GM21737 (cell line): ENCODE results near the gene TMEM232.
"Not testable (repeated sequence)": the region's sequence is repeated elsewhere in the genome, so short reads cannot be mapped to it uniquely, and the experiment has no call there.

Source experiments
- ATAC-seq: cut with Tn5 transposase; IDR thresholded peaks from one replicate; pipeline ENCODE4 v1.9.1; 2021; ENCODE audit warnings: mild to moderate bottlenecking, moderate library complexity; ENCODE audit not compliant: unreplicated experiment

TMEM232 gene

DNA sequence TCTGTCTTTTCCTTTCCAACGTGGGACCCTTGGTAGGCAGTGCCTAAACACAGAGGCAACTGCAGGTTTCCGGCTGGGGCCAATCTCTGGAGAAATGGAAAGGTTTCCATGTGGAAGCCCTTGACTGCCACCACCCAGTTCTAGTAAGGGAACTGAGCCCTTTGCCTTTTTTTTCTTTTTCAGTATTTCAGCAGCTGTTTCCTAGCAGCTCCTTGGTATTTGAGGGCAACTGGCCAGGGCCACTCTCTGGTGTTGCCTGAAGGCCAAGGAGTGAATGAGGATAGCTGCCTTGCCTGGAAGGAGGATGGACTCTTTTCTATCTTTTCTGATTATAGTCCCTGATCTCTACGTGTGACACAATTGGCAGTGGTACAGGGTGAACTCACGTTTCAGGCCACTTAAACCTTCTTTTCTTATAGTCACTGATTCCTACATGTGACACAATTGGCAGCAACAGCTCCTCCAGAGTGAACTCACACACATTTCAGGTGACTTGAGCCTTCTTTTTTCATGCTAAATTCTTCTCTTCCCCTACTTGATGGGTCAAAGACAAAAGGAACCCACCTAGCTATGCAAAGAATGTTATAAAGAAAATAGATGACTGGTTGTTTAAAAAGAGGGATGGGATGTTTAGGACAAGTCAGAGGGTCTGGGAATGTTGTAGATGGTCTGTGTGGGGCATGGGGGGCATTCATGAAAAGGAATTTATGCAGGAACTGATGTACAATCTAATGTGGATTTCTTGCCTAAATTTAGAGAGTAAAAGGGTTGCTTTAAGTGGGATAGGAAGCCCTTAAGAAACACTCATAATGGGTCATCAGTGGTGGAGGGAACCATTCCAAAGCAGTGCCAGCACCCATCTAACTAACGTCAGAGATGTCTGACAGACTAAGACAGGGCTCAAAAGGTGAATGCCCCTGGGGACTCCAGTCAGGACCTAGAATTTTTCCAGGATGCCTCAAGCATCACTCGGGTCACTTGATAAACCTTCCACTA lies 190.1 kb downstream of the TMEM232 start:
- ATAC-seq, result no peak

DNA sequence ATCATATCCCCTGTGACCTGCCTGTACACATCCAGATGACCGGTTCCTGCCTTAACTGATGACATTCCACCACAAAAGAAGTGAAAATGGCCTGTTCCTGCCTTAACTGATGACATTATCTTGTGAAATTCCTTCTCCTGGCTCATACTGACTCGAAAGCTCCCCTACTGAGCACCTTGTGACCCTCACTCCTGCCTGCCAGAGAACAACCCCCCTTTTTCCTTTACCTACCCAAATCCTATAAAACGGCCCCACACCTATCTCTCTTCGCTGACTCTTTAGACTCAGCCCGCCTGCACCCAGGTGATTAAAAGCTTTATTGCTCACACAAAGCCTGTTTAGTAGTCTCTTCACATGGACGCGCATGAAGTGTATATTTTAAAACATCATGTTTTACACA lies 191.3 kb downstream of the TMEM232 start:
- ATAC-seq, result not testable (repeated sequence)

GRCh38 chr5:110525762-110526161 lies 200.7 kb downstream of the TMEM232 start:
- ATAC-seq, result no peak

GRCh38 chr5:110517396-110517795 lies 209.1 kb downstream of the TMEM232 start:
- no peak for ATAC-seq

GRCh38 chr5:110514030-110514429 lies 212.4 kb downstream of the TMEM232 start:
- ATAC-seq, result no peak

GRCh38 chr5:110512266-110512665 lies 214.2 kb downstream of the TMEM232 start:
- ATAC-seq, result no peak

GRCh38 chr5:110510146-110510545 lies 216.3 kb downstream of the TMEM232 start:
- no peak for ATAC-seq

DNA sequence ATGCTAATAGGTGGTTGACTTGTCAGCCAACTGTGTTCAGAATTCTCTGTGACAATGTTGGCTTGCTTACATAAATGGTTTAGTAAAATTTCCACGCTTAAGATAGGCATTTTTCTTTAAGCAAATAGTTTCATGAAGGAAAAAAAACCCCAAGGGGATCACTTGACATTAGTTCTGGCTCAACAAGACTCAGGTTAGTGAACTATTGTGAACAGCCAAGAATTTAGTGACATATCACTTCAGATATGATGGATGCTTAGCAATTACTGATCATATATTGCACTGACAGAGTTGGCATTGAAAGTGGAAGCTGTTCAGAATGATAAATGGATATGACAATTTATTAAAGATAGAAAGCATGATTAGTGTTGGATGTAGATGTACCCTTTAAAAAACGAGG lies 218.5 kb downstream of the TMEM232 start:
- no peak for ATAC-seq

GRCh38 chr5:110506378-110506777 lies 220.1 kb downstream of the TMEM232 start:
- ATAC-seq, result no peak

DNA sequence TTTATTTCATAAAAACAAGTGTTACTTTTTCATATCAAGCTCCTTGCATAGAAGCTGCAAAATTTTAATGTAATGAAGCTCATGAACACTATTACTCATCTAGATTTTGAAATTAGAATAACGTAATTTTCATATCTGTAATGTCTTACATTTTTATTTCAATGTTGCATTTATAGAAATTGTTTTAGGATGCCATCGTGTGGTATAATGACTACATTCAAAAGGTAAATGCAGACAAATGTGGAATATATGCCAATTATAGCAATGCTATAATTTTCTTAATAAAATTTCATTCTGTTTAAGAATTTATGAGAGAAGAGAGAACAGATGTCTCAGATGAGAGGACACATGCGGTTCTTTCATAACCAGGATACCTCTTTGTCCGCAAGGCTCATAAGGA lies 230.2 kb downstream of the TMEM232 start:
- no peak for ATAC-seq

GRCh38 chr5:110492446-110492845 lies 234.0 kb downstream of the TMEM232 start:
- ATAC-seq, result no peak

DNA sequence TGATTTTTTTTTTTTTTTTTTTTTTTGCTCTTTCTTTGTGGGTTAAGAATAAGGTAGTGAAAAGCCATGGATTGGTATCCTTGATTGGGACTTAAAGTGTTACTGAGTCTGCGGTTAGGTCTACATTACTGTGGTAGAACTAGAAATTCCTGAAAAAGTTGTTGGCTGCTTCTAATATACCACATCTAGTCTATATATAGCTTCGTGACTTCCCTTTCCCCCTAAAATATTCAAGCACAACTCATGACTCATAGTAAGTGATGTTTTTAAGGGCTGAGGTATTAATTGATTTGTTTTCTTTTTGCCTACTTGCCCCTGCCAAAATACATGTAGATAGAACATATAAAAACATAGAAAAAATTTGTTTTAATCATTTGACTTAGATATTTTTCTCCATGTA lies 247.6 kb downstream of the TMEM232 start:
- ATAC-seq, result no peak

DNA sequence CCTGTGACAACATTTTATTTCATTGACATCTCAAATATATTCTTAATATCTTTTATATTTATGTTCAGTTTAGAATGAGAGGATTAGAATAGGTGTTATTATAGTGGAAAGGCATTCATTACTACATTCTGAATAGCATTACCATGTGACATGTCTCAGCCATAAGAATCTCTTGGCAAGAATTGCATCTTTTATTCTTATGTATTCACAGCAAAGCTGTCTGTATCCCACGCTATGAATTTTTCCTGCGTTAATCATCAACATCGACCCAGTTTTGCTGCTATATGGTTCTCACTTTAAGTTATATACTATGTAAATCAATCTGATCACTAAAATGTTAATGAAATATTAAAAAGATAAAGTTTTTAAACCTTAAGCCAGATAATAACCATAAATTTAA lies 248.6 kb downstream of the TMEM232 start:
- ATAC-seq, result no peak

DNA sequence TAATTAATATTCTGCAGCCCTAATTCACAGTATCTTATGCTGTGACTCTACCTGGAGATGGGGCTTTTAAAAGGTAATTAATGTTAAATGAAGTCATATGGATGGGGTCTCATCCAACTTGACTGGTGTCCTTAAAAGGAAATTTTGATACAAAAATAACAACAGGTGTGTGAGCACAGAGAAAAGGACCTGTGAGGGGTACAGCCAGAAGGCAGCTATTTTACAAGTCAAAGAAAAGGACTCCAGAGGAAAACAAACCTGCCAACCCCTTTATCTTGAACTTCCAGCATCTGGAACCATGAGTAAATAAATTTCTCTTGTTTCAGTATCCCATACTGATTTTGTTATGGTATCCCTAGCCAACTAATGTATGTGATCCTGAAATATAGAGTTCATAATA lies 250.3 kb downstream of the TMEM232 start:
- ATAC-seq, result no peak

DNA sequence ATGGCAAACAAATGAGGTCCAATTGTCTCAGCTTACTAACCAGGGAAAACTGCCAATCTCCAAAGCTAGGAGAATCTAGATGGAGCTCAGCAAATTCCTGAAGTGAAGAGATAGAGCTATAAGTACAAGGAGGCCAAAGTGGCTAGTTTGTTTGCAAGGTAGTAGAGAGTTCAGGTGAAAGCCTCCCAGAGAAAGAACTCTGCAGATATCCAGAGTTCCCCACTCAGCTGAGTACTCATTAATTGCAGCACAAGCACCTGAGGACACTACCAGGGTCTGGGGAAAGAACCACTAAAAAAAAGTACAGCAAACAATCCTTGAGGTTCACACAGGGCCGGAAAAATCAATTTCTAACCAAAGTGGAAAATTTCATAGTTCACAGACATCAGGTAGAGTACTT lies 250.9 kb downstream of the TMEM232 start:
- no peak for ATAC-seq

- no peak for ATAC-seq
These were observed 257.0 kb downstream of the TMEM232 start for GRCh38 chr5:110469486-110469885.

GRCh38 chr5:110463106-110463505 lies 263.4 kb downstream of the TMEM232 start:
- no peak for ATAC-seq

DNA sequence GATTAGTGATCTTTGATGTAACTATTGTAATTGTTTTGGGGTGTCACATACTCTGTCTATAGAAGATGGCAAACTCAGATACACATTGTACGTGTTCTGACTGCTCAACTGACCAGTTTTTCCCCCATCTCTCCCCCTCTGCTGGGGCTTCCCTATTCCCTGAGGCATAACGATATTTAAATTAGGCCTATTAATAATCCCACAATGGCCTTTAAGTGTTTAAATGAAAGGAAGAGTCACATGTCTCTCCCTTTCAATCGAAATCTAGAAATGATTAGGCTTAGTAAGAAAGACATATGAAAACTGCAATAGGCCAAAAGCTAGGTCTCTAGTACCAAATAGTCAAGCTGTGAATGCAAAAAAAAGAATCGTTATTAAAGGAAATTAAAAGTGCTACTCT lies 265.6 kb downstream of the TMEM232 start:
- ATAC-seq, result no peak

- ATAC-seq, result no peak
These were observed 268.2 kb downstream of the TMEM232 start for GRCh38 chr5:110458313-110458712.

GRCh38 chr5:110442856-110443255 lies 283.6 kb downstream of the TMEM232 start:
- no peak for ATAC-seq

GRCh38 chr5:110441035-110441434 lies 285.4 kb downstream of the TMEM232 start:
- no peak for ATAC-seq

GRCh38 chr5:110440058-110440457 lies 286.4 kb downstream of the TMEM232 start:
- ATAC-seq, result no peak

- ATAC-seq, result no peak
These were observed 287.2 kb downstream of the TMEM232 start for GRCh38 chr5:110439296-110439695.
